Endothelial cell of umbilical vein (primary cell): ENCODE data around the gene CABP2. TPM values are rescaled to one million over a fixed set of nuclear protein-coding genes. Genes with fewer than 3 reads are reported as not detected.

Experiments used
- BruUV-seq: library from RNA; stranded (reverse); fragments of 400-500 nt; replicated peaks from 2 replicates; lab custom pipeline; 2021; lab: Mats Ljungman, UMichigan
- CTCF ChIA-PET: fragments of 300-600, 350-600 bp; sonication (Branson Sonifier 250); formaldehyde crosslinking; loops from one replicate; lab custom pipeline; 2021; ENCODE audit warnings: antibody characterized with exemption, inconsistent platforms; lab: Charles Lee
- POLR2A ChIA-PET: fragments of 300-600, 350-600 bp; sonication (Branson Sonifier 250); formaldehyde crosslinking; loops from one replicate; lab custom pipeline; 2021; ENCODE audit warnings: antibody characterized with exemption, inconsistent platforms; lab: Charles Lee
- DNase-seq: peaks from one replicate; pipeline ENCODE4 v3.0.0-alpha.2; 2011; ENCODE audit warnings: low read depth, low spot score
- FAIRE-seq: peaks from 2 replicates; lab custom pipeline; 2011; peaks lifted over from hg19 to GRCh38; lab: Jason Lieb, UNC
- H2AFZ ChIP-seq: 2 replicates; pipeline ENCODE4 v1.6.0; 2012; ENCODE audit warnings: low read depth, low read length, control low read depth, inconsistent platforms
- H3K27ac ChIP-seq: 2 replicates; pipeline ENCODE4 v1.5.1; 2011; ENCODE audit warnings: low read depth, mild to moderate bottlenecking, control low read depth, low read length, moderate library complexity; ENCODE audit not compliant: insufficient read depth
- H3K27me3 ChIP-seq, 2 experiments: 2 replicates each; pipeline versions ENCODE4 v1.6.0 to v1.6.1; 2011; ENCODE audit warnings: low read length in 2 of 2, mixed read lengths in 1 of 2; ENCODE audit not compliant: control insufficient read depth in 2 of 2, insufficient read depth in 2 of 2
- H3K36me3 ChIP-seq, 2 experiments: 2 replicates in 1 of 2; 3 replicates in 1 of 2; pipeline ENCODE4 v1.5.1; 2011; ENCODE audit warnings: low read length in 2 of 2, mild to moderate bottlenecking in 1 of 2, moderate library complexity in 1 of 2; ENCODE audit not compliant: control insufficient read depth in 2 of 2, insufficient read depth in 2 of 2; ENCODE audit errors: extremely low read depth in 1 of 2
- H3K4me1 ChIP-seq: 3 replicates; pipeline ENCODE4 v1.5.1; 2011; ENCODE audit warnings: mild to moderate bottlenecking, low read length; ENCODE audit not compliant: control insufficient read depth, insufficient read depth; ENCODE audit errors: extremely low read depth
- H3K4me2 ChIP-seq: 2 replicates; pipeline ENCODE4 v1.6.1; 2011; ENCODE audit warnings: low read length, control low read depth, mixed read lengths; ENCODE audit not compliant: insufficient read depth
- H3K4me3 ChIP-seq, 3 experiments: fragments of 200-600 bp in 1 of 3; sonication (generic), shearing (Covaris generic) in 1 of 3; replicated peaks in 1 of 3; 2 replicates each; pipeline ENCODE4 v1.5.1; 2011 to 2016; ENCODE audit warnings: control low read depth in 3 of 3, low read length in 3 of 3, mild to moderate bottlenecking in 2 of 3, inconsistent platforms in 1 of 3, low read depth in 1 of 3, moderate library complexity in 1 of 3; ENCODE audit not compliant: insufficient read depth in 1 of 3
- H3K79me2 ChIP-seq: 2 replicates; pipeline ENCODE4 v1.6.0; 2012; ENCODE audit warnings: low read length, inconsistent platforms; ENCODE audit not compliant: control insufficient read depth, insufficient read depth
- H3K9ac ChIP-seq: replicated peaks from 2 replicates; pipeline ENCODE3; 2011; ENCODE audit warnings: low read length, control low read depth; ENCODE audit not compliant: insufficient read depth; ENCODE audit errors: extremely low read depth
- H3K9me1 ChIP-seq: replicated peaks from 3 replicates; pipeline ENCODE4 v1.6.0; 2011; ENCODE audit warnings: mild to moderate bottlenecking, low read length; ENCODE audit not compliant: control insufficient read depth, insufficient read depth; ENCODE audit errors: extremely low read depth
- H3K9me3 ChIP-seq: replicated peaks from 2 replicates; pipeline ENCODE4 v1.5.1; 2012; ENCODE audit warnings: low read length, inconsistent platforms; ENCODE audit not compliant: control insufficient read depth, insufficient read depth
- H4K20me1 ChIP-seq: replicated peaks from 2 replicates; pipeline ENCODE3; 2011; ENCODE audit warnings: mild to moderate bottlenecking, low read length; ENCODE audit not compliant: control insufficient read depth, insufficient read depth; ENCODE audit errors: extremely low read depth
- EZH2 ChIP-seq: IDR thresholded peaks from 2 replicates; pipeline ENCODE4 v1.6.1; 2012; ENCODE audit warnings: borderline replicate concordance, low read depth, mild to moderate bottlenecking, moderate library complexity, low read length, inconsistent platforms; ENCODE audit not compliant: severe bottlenecking
- FOS ChIP-seq: IDR thresholded peaks from 2 replicates; pipeline ENCODE4 v1.6.1; 2011; ENCODE audit warnings: mild to moderate bottlenecking, low read length, moderate library complexity, borderline replicate concordance; ENCODE audit not compliant: insufficient read depth
- GATA2 ChIP-seq: IDR thresholded peaks from 2 replicates; pipeline ENCODE4 v1.7.0; 2011; ENCODE audit warnings: low read depth, mild to moderate bottlenecking, moderate library complexity, mixed read lengths, low read length; ENCODE audit not compliant: insufficient read length, insufficient read depth
- JUN ChIP-seq: IDR thresholded peaks from 2 replicates; pipeline ENCODE4 v1.6.1; 2011; ENCODE audit warnings: borderline replicate concordance, low read depth; ENCODE audit not compliant: insufficient read length, insufficient read depth
- MYC ChIP-seq: IDR thresholded peaks from one replicate; pipeline ENCODE4 v1.6.1; 2011; ENCODE audit warnings: mild to moderate bottlenecking, low read depth, low read length
- POLR2A ChIP-seq: IDR thresholded peaks from 2 replicates; pipeline ENCODE4 v1.6.1; 2012; ENCODE audit warnings: low read depth, mild to moderate bottlenecking, control low read depth, low read length
- POLR2AphosphoS5 ChIP-seq: IDR thresholded peaks from 2 replicates; pipeline ENCODE4 v1.6.1; 2012; ENCODE audit warnings: low read depth, mild to moderate bottlenecking, control low read depth, low read length, moderate library complexity; ENCODE audit not compliant: insufficient read depth
- dilution Hi-C: fragments of 300-500 bp; cut with MboI; formaldehyde crosslinking; loops from one replicate; pipeline ENCODE4 v1.15.0; 2019; ENCODE audit warnings: low sequenced_read_pairs; ENCODE audit not compliant: extremely low pct_ligation_motif_present
- intact Hi-C: fragments of 100-400 bp; cut with micrococcal nuclease; formaldehyde crosslinking; loops from one replicate; pipeline ENCODE4 v1.10.0; 2022
- polyA plus RNA-seq, 4 experiments: library from polyadenylated mRNA; depleted of rRNA in 3 of 4; stranded (reverse) in 3 of 4; unstranded in 1 of 4; fragments of >200 nt; gene quantifications; 2 replicates each; pipeline versions ENCODE4 v1.2.1 to v1.2.3, GENCODE V29; 2011 to 2012; ENCODE audit warnings: missing spikeins in 1 of 4
- total RNA-seq: library from RNA; stranded (reverse); gene quantifications from 2 replicates; pipeline ENCODE4 v1.2.3, GENCODE V29; 2021
- TF ChIP-seq, protein P1 (sequence below), 2 donors: IDR thresholded peaks; 1 replicate in 1 of 2; 2 replicates in 1 of 2; pipeline ENCODE4 v1.5.1; 2011; ENCODE audit warnings: low read length in 2 of 2, mild to moderate bottlenecking in 2 of 2, moderate library complexity in 2 of 2, control low read depth in 1 of 2, inconsistent platforms in 1 of 2, low read depth in 1 of 2; ENCODE audit not compliant: insufficient read depth in 1 of 2; ENCODE audit errors: extremely low read depth in 1 of 2
- TF ChIP-seq, protein P2 (sequence below): IDR thresholded peaks from 2 replicates; pipeline ENCODE4 v1.6.1; 2011; ENCODE audit not compliant: insufficient read depth, insufficient read length

CABP2 gene
- total and polyA plus RNA-seq, 2 donors (not counting 3 experiments of a cell fraction or from before 2014, with no cell fraction given): not detected

DNA sequence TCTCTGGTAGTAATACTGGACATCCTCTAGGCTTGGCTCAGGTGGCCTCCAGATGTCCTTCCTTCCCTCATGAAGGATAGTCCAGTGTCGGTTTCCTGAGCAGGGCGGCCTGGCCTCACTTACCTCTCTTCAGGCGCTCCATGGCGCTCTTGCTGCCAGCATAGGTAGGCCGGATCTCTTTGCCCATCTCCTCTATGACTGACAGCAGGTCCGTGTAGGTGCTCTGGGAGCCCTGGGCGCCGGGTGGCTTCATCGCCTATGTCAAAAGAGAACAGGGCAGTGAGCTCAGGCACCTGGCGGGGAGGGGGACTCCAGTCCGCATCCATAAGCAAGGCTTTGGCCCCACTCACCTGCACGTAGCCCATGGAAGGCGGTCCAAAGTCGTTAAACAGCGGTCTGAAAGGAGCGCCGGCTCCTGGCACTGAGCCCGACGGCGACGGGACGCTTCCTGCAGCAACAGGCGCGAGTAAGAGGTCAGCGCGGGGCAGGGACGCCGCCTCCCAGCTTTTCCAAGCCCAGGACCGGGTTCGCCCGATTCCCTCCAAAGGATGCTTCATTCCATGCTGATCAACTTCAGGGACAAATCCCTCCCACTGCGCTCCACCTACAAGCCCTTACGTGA lies 15.9 kb downstream of the CABP2 start:
- Histone ChIP-seq H3K9ac (peak overlapping the region; percentile 40), H3K9me3 (no peaks in the 10 kb centered on the region), H4K20me1 (no peaks in the 10 kb centered on the region), H3K27me3 (no peaks in the 10 kb centered on the region), H3K4me3 (peak overlapping the region; percentile 39 to 54 (median 53)), H3K4me2 (peak overlapping the region; percentile 58), H3K79me2 (peaks cover 11% of the 10 kb centered on the region), H3K36me3 (peaks cover 0 to 4% of the 10 kb centered on the region in 2 experiments), H3K27ac (peak overlapping the region; percentile 42), H3K4me1 (peaks cover 36% of the 10 kb centered on the region), H3K9me1 (no peaks in the 10 kb centered on the region), H2AFZ (peak overlapping the region; percentile 71)
- DNase-seq: no peak
- ChIA-PET POLR2A (interaction anchor here (0.6 kb wide), 1 partner anchor 137 kb away, joined by 4 read pairs; no protein-coding TSS in a partner anchor), CTCF (interaction anchor here (1.0 kb wide), 1 partner anchor 106 kb away, joined by 3 read pairs; the partner anchor contains the start of gene PPP1CA)
- no peak for FAIRE-seq
- dilution Hi-C loops (no loop called here), intact Hi-C loops (loop anchor here (10.0 kb wide), 1 partner anchor 243 kb away; the partner anchor contains the start of gene GRK2)
- TSS peak; percentile 73 for BruUV-seq
- TF ChIP-seq, protein P1, sequence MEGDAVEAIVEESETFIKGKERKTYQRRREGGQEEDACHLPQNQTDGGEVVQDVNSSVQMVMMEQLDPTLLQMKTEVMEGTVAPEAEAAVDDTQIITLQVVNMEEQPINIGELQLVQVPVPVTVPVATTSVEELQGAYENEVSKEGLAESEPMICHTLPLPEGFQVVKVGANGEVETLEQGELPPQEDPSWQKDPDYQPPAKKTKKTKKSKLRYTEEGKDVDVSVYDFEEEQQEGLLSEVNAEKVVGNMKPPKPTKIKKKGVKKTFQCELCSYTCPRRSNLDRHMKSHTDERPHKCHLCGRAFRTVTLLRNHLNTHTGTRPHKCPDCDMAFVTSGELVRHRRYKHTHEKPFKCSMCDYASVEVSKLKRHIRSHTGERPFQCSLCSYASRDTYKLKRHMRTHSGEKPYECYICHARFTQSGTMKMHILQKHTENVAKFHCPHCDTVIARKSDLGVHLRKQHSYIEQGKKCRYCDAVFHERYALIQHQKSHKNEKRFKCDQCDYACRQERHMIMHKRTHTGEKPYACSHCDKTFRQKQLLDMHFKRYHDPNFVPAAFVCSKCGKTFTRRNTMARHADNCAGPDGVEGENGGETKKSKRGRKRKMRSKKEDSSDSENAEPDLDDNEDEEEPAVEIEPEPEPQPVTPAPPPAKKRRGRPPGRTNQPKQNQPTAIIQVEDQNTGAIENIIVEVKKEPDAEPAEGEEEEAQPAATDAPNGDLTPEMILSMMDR (IDR thresholded peaks at IDR 0.05; ENCODE audit: extremely low read depth in 1 of 2, insufficient read depth in 1 of 2, low read depth in 1 of 2, low read length in 2 of 2): no peak
- TF ChIP-seq FOS: no peak
- TF ChIP-seq GATA2: no peak
- TF ChIP-seq EZH2: no peak
- TF ChIP-seq JUN: no peak
- no peak for TF ChIP-seq POLR2AphosphoS5
- TF ChIP-seq MYC: no peak
- no peak for TF ChIP-seq POLR2A
- TF ChIP-seq, protein P2, sequence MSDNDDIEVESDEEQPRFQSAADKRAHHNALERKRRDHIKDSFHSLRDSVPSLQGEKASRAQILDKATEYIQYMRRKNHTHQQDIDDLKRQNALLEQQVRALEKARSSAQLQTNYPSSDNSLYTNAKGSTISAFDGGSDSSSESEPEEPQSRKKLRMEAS: no peak
